CD4-positive, alpha-beta T cell treated with Interleukin-6 for 4 hours (primary cell): ENCODE results near the gene MYL3.
"Not testable (repeated sequence)": the region's sequence is repeated elsewhere in the genome, so short reads cannot be mapped to it uniquely, and the experiment has no call there.

ENCODE experiments used
- DNase-seq: peaks from one replicate; pipeline ENCODE4 v3.0.0-alpha.2; 2020; ENCODE audit warnings: mixed read lengths

The MYL3 gene

GRCh38 chr3:46821553-46821952, 41.7 kb downstream of the MYL3 start:
- no peak for DNase-seq

GRCh38 chr3:46820852-46821251, 42.4 kb downstream of the MYL3 start:
- no peak for DNase-seq

GRCh38 chr3:46812237-46812791, 50.9 kb downstream of the MYL3 start:
- peak; percentile 89 for DNase-seq

GRCh38 chr3:46811615-46812236, 51.5 kb downstream of the MYL3 start:
- DNase-seq: no peak

- DNase-seq: not testable (repeated sequence)
Observed at GRCh38 chr3:46808766-46809165, 54.5 kb downstream of the MYL3 start.
